Measurements from ENCODE around the gene EIF1.

Gene EIF1

GRCh38 chr17:41663451-41664171, 25.1 kb upstream of the EIF1 start:
- Histone ChIP-seq H3K36me3 (ENCODE audit: insufficient read depth, low read length) (no peaks in the 10 kb centered on the region), H3K9me3 (ENCODE audit: low read length) (no peaks in the 10 kb centered on the region), H3F3A (ENCODE audit: insufficient read depth, low read length) (no peaks in the 10 kb centered on the region), H3K4me2 (ENCODE audit: low read length) (no peak overlapping the region), H3K27me3 (ENCODE audit: insufficient read depth, low read length) (no peaks in the 10 kb centered on the region), H3K79me2 (ENCODE audit: insufficient read depth, low read length) (no peaks in the 10 kb centered on the region), H3K27ac (ENCODE audit: low read depth, low read length, poor library complexity, severe bottlenecking) (no peak overlapping the region), H2AFZ (ENCODE audit: low read length) (no peak overlapping the region), H3K4me3 (ENCODE audit: low read depth, low read length, poor library complexity, severe bottlenecking) (no peak overlapping the region), H3K4me1 (ENCODE audit: insufficient read depth, low read length, severe bottlenecking) (peaks cover 23% of the 10 kb centered on the region), H4K20me1 (ENCODE audit: insufficient read depth, low read length) (no peaks in the 10 kb centered on the region), H3K9me2 (ENCODE audit: low read depth, low read length) (no peaks in the 10 kb centered on the region), H3K9ac (ENCODE audit: low read length) (no peak overlapping the region)
- TF ChIP-seq EZH2 (IDR thresholded peaks at IDR 0.05; ENCODE audit: borderline replicate concordance, low read length) = no peak
- TF ChIP-seq CTCF (IDR thresholded peaks at IDR 0.05; ENCODE audit: low read length) = no peak

- no peak overlapping the region for H2AFZ ChIP-seq (ENCODE audit: low read length)
- H3K4me1 ChIP-seq (ENCODE audit: insufficient read depth, low read length, severe bottlenecking) = peaks cover 23% of the 10 kb centered on the region
- H3K4me2 ChIP-seq (ENCODE audit: low read length) = no peak overlapping the region
- no peaks in the 10 kb centered on the region for H3K9me3 ChIP-seq (ENCODE audit: low read length)
- H3K27ac ChIP-seq (ENCODE audit: low read depth, low read length, poor library complexity, severe bottlenecking) = no peak overlapping the region
- TF ChIP-seq CTCF (IDR thresholded peaks at IDR 0.05; ENCODE audit: low read length) (no peak), EZH2 (IDR thresholded peaks at IDR 0.05; ENCODE audit: borderline replicate concordance, low read length) (no peak)
- H3K4me3 ChIP-seq (ENCODE audit: low read depth, low read length, poor library complexity, severe bottlenecking) = no peak overlapping the region
- H3K9ac ChIP-seq (ENCODE audit: low read length) = no peak overlapping the region
- no peaks in the 10 kb centered on the region for H3K36me3 ChIP-seq (ENCODE audit: insufficient read depth, low read length)
- no peaks in the 10 kb centered on the region for H3F3A ChIP-seq (ENCODE audit: insufficient read depth, low read length)
- no peaks in the 10 kb centered on the region for H3K27me3 ChIP-seq (ENCODE audit: insufficient read depth, low read length)
- H4K20me1 ChIP-seq (ENCODE audit: insufficient read depth, low read length) = no peaks in the 10 kb centered on the region
- no peaks in the 10 kb centered on the region for H3K9me2 ChIP-seq (ENCODE audit: low read depth, low read length)
- H3K79me2 ChIP-seq (ENCODE audit: insufficient read depth, low read length) = no peaks in the 10 kb centered on the region
Observed at GRCh38 chr17:41664172-41664457, 24.6 kb upstream of the EIF1 start.

GRCh38 chr17:41664587-41665565, 23.8 kb upstream of the EIF1 start:
- Histone ChIP-seq H3K9me3 (ENCODE audit: low read length) (no peaks in the 10 kb centered on the region), H3K9me2 (ENCODE audit: low read depth, low read length) (no peaks in the 10 kb centered on the region), H3K27me3 (ENCODE audit: insufficient read depth, low read length) (no peaks in the 10 kb centered on the region), H3K36me3 (ENCODE audit: insufficient read depth, low read length) (no peaks in the 10 kb centered on the region), H3K9ac (ENCODE audit: low read length) (peak overlapping the region; percentile 40; the same call in 1 of the 2 replicates), H3K27ac (ENCODE audit: low read depth, low read length, poor library complexity, severe bottlenecking) (no peak overlapping the region), H2AFZ (ENCODE audit: low read length) (no peak overlapping the region), H3K4me2 (ENCODE audit: low read length) (peak overlapping the region; percentile 61), H3K4me3 (ENCODE audit: low read depth, low read length, poor library complexity, severe bottlenecking) (peak overlapping the region; percentile 54), H4K20me1 (ENCODE audit: insufficient read depth, low read length) (no peaks in the 10 kb centered on the region), H3K79me2 (ENCODE audit: insufficient read depth, low read length) (no peaks in the 10 kb centered on the region), H3F3A (ENCODE audit: insufficient read depth, low read length) (no peaks in the 10 kb centered on the region), H3K4me1 (ENCODE audit: insufficient read depth, low read length, severe bottlenecking) (peaks cover 23% of the 10 kb centered on the region)
- no peak for TF ChIP-seq CTCF (IDR thresholded peaks at IDR 0.05; ENCODE audit: low read length)

All from OCI-LY1 (cell line).